IPS-18c (cell line): ENCODE data around the gene DIP2C.

Source experiments
- H3K4me3 ChIP-seq: 2 replicates; pipeline ENCODE4 v1.7.0; 2013; ENCODE audit warnings: low read depth, mild to moderate bottlenecking, low read length, moderate library complexity; ENCODE audit not compliant: insufficient read depth
- H3K9me3 ChIP-seq: one replicate; pipeline ENCODE4 v1.6.1; 2013; ENCODE audit warnings: mild to moderate bottlenecking, low read length, moderate library complexity; ENCODE audit not compliant: control insufficient read depth, insufficient read depth

DIP2C gene

GRCh38 chr10:422675-423074, 266.8 kb downstream of the DIP2C start:
- H3K9me3 ChIP-seq, result no peaks in the 10 kb centered on the region
- H3K4me3 ChIP-seq, result no peak overlapping the region

- no peak overlapping the region for H3K4me3 ChIP-seq
- no peaks in the 10 kb centered on the region for H3K9me3 ChIP-seq
These were observed 267.2 kb downstream of the DIP2C start for GRCh38 chr10:422241-422640.

- no peaks in the 10 kb centered on the region for H3K9me3 ChIP-seq
These were observed 268.3 kb downstream of the DIP2C start for GRCh38 chr10:421170-421569.

GRCh38 chr10:420154-421121, 269.0 kb downstream of the DIP2C start:
- H3K9me3 ChIP-seq, result no peaks in the 10 kb centered on the region
- H3K4me3 ChIP-seq, result no peak overlapping the region

More at GRCh38 chr10:421170-421569, 268.3 kb downstream of the DIP2C start:
- H3K4me3 ChIP-seq, result no peak overlapping the region

- no peaks in the 10 kb centered on the region for H3K9me3 ChIP-seq
- no peak overlapping the region for H3K4me3 ChIP-seq
These were observed 270.6 kb downstream of the DIP2C start for GRCh38 chr10:418894-419293.

GRCh38 chr10:418226-418625, 271.2 kb downstream of the DIP2C start:
- Histone ChIP-seq H3K9me3 (no peaks in the 10 kb centered on the region), H3K4me3 (no peak overlapping the region)

GRCh38 chr10:416091-416515, 273.4 kb downstream of the DIP2C start:
- no peak overlapping the region for H3K4me3 ChIP-seq
- no peaks in the 10 kb centered on the region for H3K9me3 ChIP-seq

- H3K4me3 ChIP-seq, result no peak overlapping the region
- H3K9me3 ChIP-seq, result no peaks in the 10 kb centered on the region
These were observed 275.8 kb downstream of the DIP2C start for GRCh38 chr10:413662-414071.

- H3K9me3 ChIP-seq, result no peaks in the 10 kb centered on the region
- H3K4me3 ChIP-seq, result no peak overlapping the region
These were observed 277.4 kb downstream of the DIP2C start for GRCh38 chr10:412109-412508.

GRCh38 chr10:411603-412002, 277.9 kb downstream of the DIP2C start:
- H3K4me3 ChIP-seq, result no peak overlapping the region
- H3K9me3 ChIP-seq, result no peaks in the 10 kb centered on the region

- Histone ChIP-seq H3K4me3 (no peak overlapping the region), H3K9me3 (no peaks in the 10 kb centered on the region)
These were observed 279.9 kb downstream of the DIP2C start for GRCh38 chr10:409408-410040.

GRCh38 chr10:408236-408635, 281.2 kb downstream of the DIP2C start:
- no peak overlapping the region for H3K4me3 ChIP-seq
- no peaks in the 10 kb centered on the region for H3K9me3 ChIP-seq

- Histone ChIP-seq H3K9me3 (no peaks in the 10 kb centered on the region), H3K4me3 (no peak overlapping the region)
These were observed 282.5 kb downstream of the DIP2C start for GRCh38 chr10:406976-407375.

GRCh38 chr10:405648-406047, 283.8 kb downstream of the DIP2C start:
- Histone ChIP-seq H3K9me3 (no peaks in the 10 kb centered on the region), H3K4me3 (no peak overlapping the region)

GRCh38 chr10:404991-405390, 284.5 kb downstream of the DIP2C start:
- Histone ChIP-seq H3K9me3 (no peaks in the 10 kb centered on the region), H3K4me3 (no peak overlapping the region)

GRCh38 chr10:404346-404745, 285.1 kb downstream of the DIP2C start:
- Histone ChIP-seq H3K4me3 (no peak overlapping the region), H3K9me3 (no peaks in the 10 kb centered on the region)

GRCh38 chr10:398954-399353, 290.5 kb downstream of the DIP2C start:
- no peaks in the 10 kb centered on the region for H3K9me3 ChIP-seq
- H3K4me3 ChIP-seq, result no peak overlapping the region
